GM13976 (cell line): ENCODE data around the gene C3orf80.

Source experiments
- DNase-seq: peaks from one replicate; pipeline ENCODE4 v3.0.0; 2012; ENCODE audit warnings: low spot score
- in situ Hi-C: fragments of 300-500 bp; cut with MboI; formaldehyde crosslinking; loops from one replicate; pipeline ENCODE4 v1.12.0; 2022; ENCODE audit warnings: low sequenced_read_pairs, mixed read lengths, inconsistent platforms; ENCODE audit not compliant: unreplicated experiment
- TF ChIP-seq, protein P1 (sequence below): IDR thresholded peaks from 2 replicates; pipeline ENCODE4 v1.5.1; 2012; ENCODE audit warnings: borderline replicate concordance, mild to moderate bottlenecking; ENCODE audit not compliant: insufficient read depth; ENCODE audit errors: extremely low read depth, missing control alignments, control extremely low read depth

Gene C3orf80

DNA sequence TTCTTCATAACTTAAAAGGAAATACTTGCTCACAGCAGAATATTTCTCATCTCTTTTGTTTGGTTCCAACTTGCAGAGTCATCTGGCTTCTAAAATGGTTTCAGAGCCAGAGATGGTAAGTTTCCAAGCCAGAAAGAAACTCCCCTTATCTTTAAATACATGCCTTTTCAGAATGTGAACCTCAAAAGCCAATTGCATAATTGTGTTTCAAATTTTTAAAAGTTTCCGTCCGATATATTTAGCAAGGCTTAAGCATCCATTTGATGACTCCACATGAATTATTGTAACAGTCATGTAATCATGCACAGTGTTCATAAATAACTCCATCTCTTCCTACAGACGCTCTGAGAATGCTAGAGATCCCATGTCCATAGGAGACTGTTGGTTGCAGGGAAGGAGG, 40.6 kb upstream of the C3orf80 start:
- TF ChIP-seq, protein P1, sequence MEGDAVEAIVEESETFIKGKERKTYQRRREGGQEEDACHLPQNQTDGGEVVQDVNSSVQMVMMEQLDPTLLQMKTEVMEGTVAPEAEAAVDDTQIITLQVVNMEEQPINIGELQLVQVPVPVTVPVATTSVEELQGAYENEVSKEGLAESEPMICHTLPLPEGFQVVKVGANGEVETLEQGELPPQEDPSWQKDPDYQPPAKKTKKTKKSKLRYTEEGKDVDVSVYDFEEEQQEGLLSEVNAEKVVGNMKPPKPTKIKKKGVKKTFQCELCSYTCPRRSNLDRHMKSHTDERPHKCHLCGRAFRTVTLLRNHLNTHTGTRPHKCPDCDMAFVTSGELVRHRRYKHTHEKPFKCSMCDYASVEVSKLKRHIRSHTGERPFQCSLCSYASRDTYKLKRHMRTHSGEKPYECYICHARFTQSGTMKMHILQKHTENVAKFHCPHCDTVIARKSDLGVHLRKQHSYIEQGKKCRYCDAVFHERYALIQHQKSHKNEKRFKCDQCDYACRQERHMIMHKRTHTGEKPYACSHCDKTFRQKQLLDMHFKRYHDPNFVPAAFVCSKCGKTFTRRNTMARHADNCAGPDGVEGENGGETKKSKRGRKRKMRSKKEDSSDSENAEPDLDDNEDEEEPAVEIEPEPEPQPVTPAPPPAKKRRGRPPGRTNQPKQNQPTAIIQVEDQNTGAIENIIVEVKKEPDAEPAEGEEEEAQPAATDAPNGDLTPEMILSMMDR, result no peak
- in situ Hi-C loops, result no loop called here
- DNase-seq, result no peak

DNA sequence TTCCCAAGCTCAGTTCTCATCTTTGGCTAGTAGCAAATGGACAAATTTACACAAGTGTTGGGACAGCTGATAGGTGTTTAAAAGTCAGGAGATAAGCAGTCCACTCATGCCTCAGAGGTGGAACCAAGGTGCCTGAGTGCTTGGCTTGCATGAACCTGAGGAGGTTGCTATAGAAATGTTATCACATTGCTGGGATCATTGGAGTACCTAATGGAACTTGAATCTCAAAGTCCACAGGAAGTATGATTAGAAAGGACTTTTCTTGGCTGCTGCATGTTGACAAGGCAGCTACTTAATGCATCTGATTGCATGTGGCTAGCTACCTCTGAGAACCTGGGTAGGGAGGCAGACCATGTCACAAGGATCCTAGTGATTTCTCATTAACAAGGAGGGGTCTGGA, 39.5 kb upstream of the C3orf80 start:
- DNase-seq, result no peak
- in situ Hi-C loops, result no loop called here
- TF ChIP-seq, protein P1, result no peak

DNA sequence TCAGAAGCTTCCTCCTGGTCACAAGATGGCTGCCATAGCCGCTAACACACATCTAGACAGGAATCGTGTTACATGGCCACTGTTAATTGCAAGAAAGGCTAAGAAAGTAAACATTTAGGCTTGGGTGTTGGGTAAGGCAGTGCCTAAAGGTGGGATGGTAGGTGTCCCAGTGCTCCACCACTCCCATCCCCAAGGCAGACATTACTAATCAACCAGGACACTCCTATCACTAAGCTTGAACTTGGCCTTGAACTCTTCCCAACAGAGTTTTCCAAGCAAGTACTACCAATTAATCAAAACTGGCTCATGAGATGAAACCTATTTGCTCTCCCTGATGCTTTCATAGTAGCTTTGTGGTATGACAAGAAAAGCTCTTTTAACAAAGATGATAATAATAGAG, 37.9 kb upstream of the C3orf80 start:
- DNase-seq, result no peak
- in situ Hi-C loops, result no loop called here
- TF ChIP-seq, protein P1, result no peak

DNA sequence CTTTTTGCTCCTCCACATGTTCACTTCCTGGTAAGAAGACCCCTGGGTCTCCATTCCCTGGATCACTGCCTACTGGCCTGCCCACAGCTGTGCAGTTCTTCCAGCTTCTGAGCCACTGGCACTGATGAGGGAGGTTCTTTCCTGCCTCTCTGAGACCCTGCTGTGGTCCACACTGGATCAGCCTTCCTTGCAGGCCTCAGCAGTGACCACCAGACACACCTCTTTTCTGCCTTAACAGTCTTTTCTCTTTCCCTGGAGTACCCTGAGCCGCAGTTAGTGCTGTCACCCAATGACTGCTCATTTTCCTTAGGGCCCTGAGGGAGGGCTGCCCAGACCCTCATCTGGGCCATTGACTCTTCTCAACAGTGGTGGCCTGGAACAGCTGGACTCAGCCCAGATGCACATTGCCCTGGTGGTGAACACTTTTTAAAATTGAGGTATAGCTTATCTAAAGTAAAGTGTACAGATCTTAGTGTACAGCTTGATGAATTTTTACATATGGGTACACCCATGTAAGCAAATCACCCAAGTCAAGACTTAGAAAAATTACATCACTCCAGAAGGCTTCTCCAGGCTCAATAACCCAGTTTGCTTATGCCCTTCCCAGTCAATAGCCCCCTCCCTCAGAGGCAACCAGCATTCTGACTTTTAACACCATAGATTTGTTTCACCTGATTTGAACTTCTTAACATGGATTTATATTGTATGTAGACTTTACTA, 32.8 kb upstream of the C3orf80 start:
- no peak for DNase-seq
- in situ Hi-C loops, result no loop called here
- TF ChIP-seq, protein P1, result no peak

DNA sequence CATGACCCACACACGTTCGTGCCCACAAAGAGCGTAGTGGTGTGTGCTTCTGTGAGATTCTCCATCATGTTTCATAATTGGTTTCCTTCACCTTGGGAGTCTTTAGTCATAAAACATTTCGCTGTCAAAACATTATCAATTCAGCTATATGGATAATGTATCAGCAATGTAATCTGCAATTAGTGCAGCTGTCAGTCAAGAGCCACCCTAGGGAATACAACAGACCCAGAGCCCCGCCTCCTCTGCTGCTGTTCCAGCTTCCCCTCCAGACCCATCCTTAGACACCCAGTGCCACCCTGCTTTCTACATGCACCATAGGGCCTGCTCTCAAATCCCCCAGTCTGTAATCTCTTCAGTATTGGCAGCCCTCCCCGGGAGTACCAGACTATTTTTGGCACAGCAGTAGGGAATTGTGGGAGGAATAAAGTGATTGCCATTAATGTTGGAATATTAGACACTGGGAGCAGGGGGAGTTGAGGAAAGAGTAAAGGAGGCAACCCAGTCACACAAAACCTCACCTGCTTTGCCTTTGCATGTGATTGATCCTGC, 31.5 kb upstream of the C3orf80 start:
- TF ChIP-seq, protein P1, result no peak
- in situ Hi-C loops, result no loop called here
- DNase-seq, result no peak

DNA sequence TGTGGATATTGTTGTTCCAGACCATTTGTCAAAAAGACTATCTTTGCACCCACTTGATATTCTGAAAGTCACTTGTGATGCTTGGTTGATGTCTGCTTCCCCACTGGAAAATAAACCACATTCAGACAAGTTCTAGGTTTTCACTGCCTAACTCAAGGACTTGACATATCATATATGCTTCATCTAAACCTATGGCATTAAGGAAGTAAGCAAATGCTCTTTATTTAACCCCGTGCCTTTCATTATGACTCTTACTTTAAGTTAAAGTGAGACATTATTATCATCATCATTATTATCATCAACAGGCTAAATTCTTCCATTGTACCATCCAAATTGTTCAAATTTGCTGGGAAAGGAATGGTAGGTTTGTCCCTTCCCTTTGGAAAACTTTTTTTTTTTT, 30.8 kb upstream of the C3orf80 start:
- in situ Hi-C loops, result no loop called here
- TF ChIP-seq, protein P1, result no peak
- DNase-seq, result no peak
